DOHH2 (cell line): ENCODE measurements around the gene EXOSC2.

Source experiments
- H3F3A ChIP-seq: fragments of 200-600 bp; sonication (generic), shearing (Covaris generic); 2 replicates; pipeline ENCODE4 v1.6.0; 2016; ENCODE audit warnings: antibody characterized with exemption, mild to moderate bottlenecking; ENCODE audit not compliant: control insufficient read depth, insufficient read depth
- H3K27ac ChIP-seq: fragments of 200-600 bp; sonication (generic); 2 replicates; pipeline ENCODE4 v1.5.1; 2014; ENCODE audit warnings: low read depth, mild to moderate bottlenecking, low read length, moderate library complexity
- H3K27me3 ChIP-seq: fragments of 200-600 bp; sonication (generic); 2 replicates; pipeline ENCODE4 v1.6.1; 2014; ENCODE audit warnings: mild to moderate bottlenecking, low read length, mixed read lengths; ENCODE audit not compliant: control insufficient read depth
- H3K36me3 ChIP-seq: fragments of 200-600 bp; sonication (generic); 2 replicates; pipeline ENCODE4 v1.6.1; 2014; ENCODE audit warnings: mild to moderate bottlenecking, low read length, moderate library complexity, mixed read lengths; ENCODE audit not compliant: control insufficient read depth
- H3K4me1 ChIP-seq: fragments of 200-600 bp; sonication (generic); 2 replicates; pipeline ENCODE4 v1.6.1; 2014; ENCODE audit warnings: mild to moderate bottlenecking, low read length, mixed read lengths; ENCODE audit not compliant: control insufficient read depth
- H3K4me2 ChIP-seq: fragments of 200-600 bp; sonication (generic); 2 replicates; pipeline ENCODE4 v1.6.0; 2014; ENCODE audit warnings: mild to moderate bottlenecking, low read length, moderate library complexity
- H3K4me3 ChIP-seq: fragments of 200-600 bp; sonication (generic); 2 replicates; pipeline ENCODE4 v1.5.1; 2014; ENCODE audit warnings: mild to moderate bottlenecking, low read length, mixed read lengths
- H3K79me2 ChIP-seq: fragments of 200-600 bp; sonication (generic); 2 replicates; pipeline ENCODE4 v1.6.1; 2014; ENCODE audit warnings: mild to moderate bottlenecking, low read length, mixed read lengths; ENCODE audit not compliant: control insufficient read depth
- H3K9me2 ChIP-seq: fragments of 200-600 bp; sonication (generic); replicated peaks from 2 replicates; pipeline ENCODE4 v1.6.1; 2014; ENCODE audit warnings: mild to moderate bottlenecking, low read length, mixed read lengths; ENCODE audit not compliant: control insufficient read depth
- H3K9me3 ChIP-seq: fragments of 200-600 bp; sonication (generic); 2 replicates; pipeline ENCODE4 v1.6.1; 2014; ENCODE audit warnings: antibody characterized with exemption, low read length, mixed read lengths; ENCODE audit not compliant: control insufficient read depth, insufficient read depth
- H4K20me1 ChIP-seq: fragments of 200-600 bp; sonication (generic); 2 replicates; pipeline ENCODE4 v1.6.0; 2014; ENCODE audit warnings: low read depth, mild to moderate bottlenecking, antibody characterized with exemption, low read length, moderate library complexity; ENCODE audit not compliant: control insufficient read depth, insufficient read depth
- EZH2phosphoT487 ChIP-seq: fragments of 200-600 bp; sonication (generic); IDR thresholded peaks from 2 replicates; pipeline ENCODE4 v1.6.1; 2017; ENCODE audit warnings: borderline replicate concordance, mild to moderate bottlenecking, antibody characterized with exemption, low read length, moderate library complexity, mixed read lengths
- TF ChIP-seq, protein P1 (sequence below): fragments of 200-600 bp; sonication (generic); IDR thresholded peaks from one replicate; pipeline ENCODE4 v1.5.1; 2014; ENCODE audit warnings: antibody characterized with exemption, mild to moderate bottlenecking, low read depth, low read length; ENCODE audit not compliant: poor library complexity, severe bottlenecking

Gene EXOSC2

DNA sequence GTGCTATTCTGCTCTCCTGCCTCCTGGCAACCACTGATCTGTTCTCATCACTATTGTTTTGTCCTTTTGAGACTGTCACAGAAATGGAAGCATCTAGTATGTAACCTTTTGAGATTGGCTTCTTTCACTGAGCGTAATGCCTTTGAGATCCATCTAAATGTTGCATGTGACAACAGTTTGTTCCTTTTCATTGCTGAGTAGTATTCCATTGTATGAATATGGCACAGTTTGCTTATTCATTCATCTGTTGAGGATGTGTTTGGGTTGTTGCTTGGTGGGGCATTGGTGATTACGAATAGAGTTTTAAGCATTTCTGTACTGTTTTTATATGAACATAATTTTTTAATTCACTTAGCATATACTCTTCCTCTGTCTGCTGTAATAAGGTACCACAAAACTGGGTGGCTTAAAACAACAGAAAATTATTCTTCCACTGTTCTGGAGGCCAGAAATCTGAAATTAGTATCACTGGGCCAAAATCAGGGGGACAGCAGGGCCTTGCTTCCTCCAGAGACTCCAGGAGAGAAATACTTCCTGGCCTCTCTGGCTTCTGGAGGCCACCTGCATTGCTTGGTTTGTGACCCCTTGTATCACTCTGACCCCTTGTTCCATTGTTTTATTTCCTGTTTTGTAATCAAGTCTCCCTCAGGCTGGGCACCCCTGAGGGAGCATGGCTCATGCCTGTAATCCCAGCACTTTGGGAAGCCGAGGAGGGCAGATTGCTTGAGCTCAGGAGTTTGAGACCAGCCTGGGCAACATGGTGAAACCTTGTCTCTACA is 53.0 kb downstream of the EXOSC2 start:
- Histone ChIP-seq H3F3A (no peaks in the 10 kb centered on the region), H3K9me3 (no peaks in the 10 kb centered on the region), H3K27ac (no peak overlapping the region), H3K27me3 (no peaks in the 10 kb centered on the region), H3K4me3 (no peak overlapping the region), H3K4me2 (no peak overlapping the region), H3K4me1 (no peaks in the 10 kb centered on the region), H3K36me3 (no peaks in the 10 kb centered on the region), H3K79me2 (peaks cover 13% of the 10 kb centered on the region), H4K20me1 (no peaks in the 10 kb centered on the region), H3K9me2 (no peaks in the 10 kb centered on the region)
- TF ChIP-seq EZH2phosphoT487: no peak
- TF ChIP-seq, protein P1, sequence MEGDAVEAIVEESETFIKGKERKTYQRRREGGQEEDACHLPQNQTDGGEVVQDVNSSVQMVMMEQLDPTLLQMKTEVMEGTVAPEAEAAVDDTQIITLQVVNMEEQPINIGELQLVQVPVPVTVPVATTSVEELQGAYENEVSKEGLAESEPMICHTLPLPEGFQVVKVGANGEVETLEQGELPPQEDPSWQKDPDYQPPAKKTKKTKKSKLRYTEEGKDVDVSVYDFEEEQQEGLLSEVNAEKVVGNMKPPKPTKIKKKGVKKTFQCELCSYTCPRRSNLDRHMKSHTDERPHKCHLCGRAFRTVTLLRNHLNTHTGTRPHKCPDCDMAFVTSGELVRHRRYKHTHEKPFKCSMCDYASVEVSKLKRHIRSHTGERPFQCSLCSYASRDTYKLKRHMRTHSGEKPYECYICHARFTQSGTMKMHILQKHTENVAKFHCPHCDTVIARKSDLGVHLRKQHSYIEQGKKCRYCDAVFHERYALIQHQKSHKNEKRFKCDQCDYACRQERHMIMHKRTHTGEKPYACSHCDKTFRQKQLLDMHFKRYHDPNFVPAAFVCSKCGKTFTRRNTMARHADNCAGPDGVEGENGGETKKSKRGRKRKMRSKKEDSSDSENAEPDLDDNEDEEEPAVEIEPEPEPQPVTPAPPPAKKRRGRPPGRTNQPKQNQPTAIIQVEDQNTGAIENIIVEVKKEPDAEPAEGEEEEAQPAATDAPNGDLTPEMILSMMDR: no peak

DNA sequence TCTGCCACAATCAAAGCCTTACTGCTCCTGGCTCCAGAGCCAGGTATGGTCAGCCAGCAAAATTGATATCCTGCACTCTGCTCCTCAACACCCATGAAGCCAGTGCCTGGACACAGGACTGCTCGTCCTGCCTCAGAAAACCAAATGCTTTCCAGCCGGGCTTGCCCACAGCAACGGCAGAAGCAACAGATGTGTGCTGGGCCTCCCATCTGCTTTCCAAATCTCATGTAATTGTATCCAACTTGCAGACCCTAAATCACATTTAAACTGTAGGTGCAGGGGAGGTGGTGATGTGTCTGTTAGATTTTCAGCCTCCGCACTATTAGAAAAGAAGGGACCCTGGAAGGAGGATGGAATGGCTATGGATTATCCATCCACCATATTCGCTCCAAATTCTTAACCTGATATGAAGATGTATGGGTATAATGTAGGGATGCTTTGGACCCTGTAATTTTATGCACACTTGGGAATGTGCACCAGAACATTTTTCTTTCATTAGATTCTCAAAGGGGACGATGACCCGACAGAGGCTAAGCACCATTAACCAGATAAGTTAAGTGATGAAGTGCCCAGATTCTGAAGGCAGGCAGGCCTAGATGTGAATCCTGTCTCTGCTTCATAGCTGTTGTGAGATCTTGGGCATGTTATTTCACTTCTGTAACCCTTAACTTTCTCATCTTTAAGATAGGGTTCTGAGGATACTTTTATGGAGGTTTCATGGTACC is 58.2 kb downstream of the EXOSC2 start:
- no peaks in the 10 kb centered on the region for H3K27me3 ChIP-seq
- peaks cover 4% of the 10 kb centered on the region; the same call in 1 of the 2 replicates for H3F3A ChIP-seq
- H3K27ac ChIP-seq: no peak overlapping the region
- peaks cover 17% of the 10 kb centered on the region for H3K4me1 ChIP-seq
- peaks cover 5% of the 10 kb centered on the region for H3K79me2 ChIP-seq
- no peaks in the 10 kb centered on the region for H3K9me3 ChIP-seq
- TF ChIP-seq EZH2phosphoT487: no peak
- TF ChIP-seq, protein P1: no peak
- no peak overlapping the region for H3K4me3 ChIP-seq
- H4K20me1 ChIP-seq: peaks cover 18% of the 10 kb centered on the region; the same call in 1 of the 2 replicates
- H3K4me2 ChIP-seq: no peak overlapping the region
- H3K9me2 ChIP-seq: no peaks in the 10 kb centered on the region
- H3K36me3 ChIP-seq: no peaks in the 10 kb centered on the region
